DOHH2 (cell line): Measurements from ENCODE around the gene CSF1.
A peak's percentile ranks its signal among the peaks of the same experiment; 100 is the strongest.

ENCODE experiments used
- CTCF ChIP-seq: fragments of 200-600 bp; sonication (generic); IDR thresholded peaks from one replicate; pipeline ENCODE4 v1.5.1; 2014; ENCODE audit warnings: antibody characterized with exemption, mild to moderate bottlenecking, low read depth, low read length; ENCODE audit not compliant: poor library complexity, severe bottlenecking
- EZH2phosphoT487 ChIP-seq: fragments of 200-600 bp; sonication (generic); IDR thresholded peaks from 2 replicates; pipeline ENCODE4 v1.6.1; 2017; ENCODE audit warnings: borderline replicate concordance, mild to moderate bottlenecking, antibody characterized with exemption, low read length, moderate library complexity, mixed read lengths

- TF ChIP-seq CTCF = peak; percentile 56
- TF ChIP-seq EZH2phosphoT487 = no peak
These were observed 12.7 kb downstream of the CSF1 start for GRCh38 chr1:109923131-109923945.
